ENCODE measurements around the gene GAS5.
"Not testable (repeated sequence)": the region's sequence is repeated elsewhere in the genome, so short reads cannot be mapped to it uniquely, and the experiment has no call there.

GAS5 gene

GRCh38 chr1:173868266-173869020, 654 bp upstream of the GAS5 start, which contains the start of gene ZBTB37:
Gene ZBTB37 (plus strand): TSS chr1:173868380. CDS start chr1:173870226, 1,846 bp downstream.
- DNase-seq: peak; percentile 90

GRCh38 chr1:173867141-173867752, 542 bp downstream of the GAS5 start:
- no peak for DNase-seq

- DNase-seq: no peak
Observed at GRCh38 chr1:173866413-173867115, 1.2 kb downstream of the GAS5 start.

GRCh38 chr1:173865468-173866164, 2.2 kb downstream of the GAS5 start:
- DNase-seq: no peak

GRCh38 chr1:173864179-173864867, 3.5 kb downstream of the GAS5 start:
- DNase-seq: no peak

GRCh38 chr1:173863224-173864161, 4.3 kb downstream of the GAS5 start:
- DNase-seq: no peak

GRCh38 chr1:173862769-173863223, 5.0 kb downstream of the GAS5 start:
- no peak for DNase-seq

- DNase-seq: not testable (repeated sequence)
Observed at GRCh38 chr1:173862146-173862768, 5.5 kb downstream of the GAS5 start.

- no peak for DNase-seq
Observed at GRCh38 chr1:173861731-173862145, 6.1 kb downstream of the GAS5 start.

GRCh38 chr1:173860065-173860464, 7.7 kb downstream of the GAS5 start:
- DNase-seq: no peak

- DNase-seq: not testable (repeated sequence)
Observed at GRCh38 chr1:173859547-173859946, 8.2 kb downstream of the GAS5 start.

- no peak for DNase-seq
Observed at GRCh38 chr1:173857363-173857917, 10.3 kb downstream of the GAS5 start.

- no peak for DNase-seq
Observed at GRCh38 chr1:173856903-173857302, 10.9 kb downstream of the GAS5 start.

- DNase-seq: no peak
Observed at GRCh38 chr1:173856014-173856413, 11.8 kb downstream of the GAS5 start.

- DNase-seq: no peak
Observed at GRCh38 chr1:173853074-173853473, 14.7 kb downstream of the GAS5 start.

GRCh38 chr1:173852105-173852504, 15.7 kb downstream of the GAS5 start:
- no peak for DNase-seq

- no peak for DNase-seq
Observed at GRCh38 chr1:173832748-173833147, 35.0 kb downstream of the GAS5 start.

GRCh38 chr1:173827611-173828010, 40.2 kb downstream of the GAS5 start:
- no peak for DNase-seq

- peak; percentile 98 for DNase-seq
Observed at GRCh38 chr1:173824315-173825081, 43.3 kb downstream of the GAS5 start, which contains the start of the genes CENPL and DARS2. Gene CENPL (minus strand): TSS chr1:173824883. CDS start chr1:173811299, 13,584 bp downstream. Gene DARS2 (plus strand): TSS chr1:173824673. CDS start chr1:173825230, 557 bp downstream.

Measured in NCI-H774 (cell line).